Measurements from ENCODE around the gene CFAP77. TPM values are rescaled to one million over a fixed set of nuclear protein-coding genes. Genes with fewer than 3 reads are reported as not detected.
A peak's percentile ranks its signal among the peaks of the same experiment; 100 is the strongest.

CFAP77 gene
- total and polyA plus RNA-seq, 2 of the 8 experiments (the other 6 are each of a cell fraction or from before 2014, with no cell fraction given), result 0.63 to 0.97 TPM

GRCh38 chr9:132507670-132508469 lies 97.9 kb downstream of the CFAP77 start (continued):
- TF ChIP-seq, protein P1, sequence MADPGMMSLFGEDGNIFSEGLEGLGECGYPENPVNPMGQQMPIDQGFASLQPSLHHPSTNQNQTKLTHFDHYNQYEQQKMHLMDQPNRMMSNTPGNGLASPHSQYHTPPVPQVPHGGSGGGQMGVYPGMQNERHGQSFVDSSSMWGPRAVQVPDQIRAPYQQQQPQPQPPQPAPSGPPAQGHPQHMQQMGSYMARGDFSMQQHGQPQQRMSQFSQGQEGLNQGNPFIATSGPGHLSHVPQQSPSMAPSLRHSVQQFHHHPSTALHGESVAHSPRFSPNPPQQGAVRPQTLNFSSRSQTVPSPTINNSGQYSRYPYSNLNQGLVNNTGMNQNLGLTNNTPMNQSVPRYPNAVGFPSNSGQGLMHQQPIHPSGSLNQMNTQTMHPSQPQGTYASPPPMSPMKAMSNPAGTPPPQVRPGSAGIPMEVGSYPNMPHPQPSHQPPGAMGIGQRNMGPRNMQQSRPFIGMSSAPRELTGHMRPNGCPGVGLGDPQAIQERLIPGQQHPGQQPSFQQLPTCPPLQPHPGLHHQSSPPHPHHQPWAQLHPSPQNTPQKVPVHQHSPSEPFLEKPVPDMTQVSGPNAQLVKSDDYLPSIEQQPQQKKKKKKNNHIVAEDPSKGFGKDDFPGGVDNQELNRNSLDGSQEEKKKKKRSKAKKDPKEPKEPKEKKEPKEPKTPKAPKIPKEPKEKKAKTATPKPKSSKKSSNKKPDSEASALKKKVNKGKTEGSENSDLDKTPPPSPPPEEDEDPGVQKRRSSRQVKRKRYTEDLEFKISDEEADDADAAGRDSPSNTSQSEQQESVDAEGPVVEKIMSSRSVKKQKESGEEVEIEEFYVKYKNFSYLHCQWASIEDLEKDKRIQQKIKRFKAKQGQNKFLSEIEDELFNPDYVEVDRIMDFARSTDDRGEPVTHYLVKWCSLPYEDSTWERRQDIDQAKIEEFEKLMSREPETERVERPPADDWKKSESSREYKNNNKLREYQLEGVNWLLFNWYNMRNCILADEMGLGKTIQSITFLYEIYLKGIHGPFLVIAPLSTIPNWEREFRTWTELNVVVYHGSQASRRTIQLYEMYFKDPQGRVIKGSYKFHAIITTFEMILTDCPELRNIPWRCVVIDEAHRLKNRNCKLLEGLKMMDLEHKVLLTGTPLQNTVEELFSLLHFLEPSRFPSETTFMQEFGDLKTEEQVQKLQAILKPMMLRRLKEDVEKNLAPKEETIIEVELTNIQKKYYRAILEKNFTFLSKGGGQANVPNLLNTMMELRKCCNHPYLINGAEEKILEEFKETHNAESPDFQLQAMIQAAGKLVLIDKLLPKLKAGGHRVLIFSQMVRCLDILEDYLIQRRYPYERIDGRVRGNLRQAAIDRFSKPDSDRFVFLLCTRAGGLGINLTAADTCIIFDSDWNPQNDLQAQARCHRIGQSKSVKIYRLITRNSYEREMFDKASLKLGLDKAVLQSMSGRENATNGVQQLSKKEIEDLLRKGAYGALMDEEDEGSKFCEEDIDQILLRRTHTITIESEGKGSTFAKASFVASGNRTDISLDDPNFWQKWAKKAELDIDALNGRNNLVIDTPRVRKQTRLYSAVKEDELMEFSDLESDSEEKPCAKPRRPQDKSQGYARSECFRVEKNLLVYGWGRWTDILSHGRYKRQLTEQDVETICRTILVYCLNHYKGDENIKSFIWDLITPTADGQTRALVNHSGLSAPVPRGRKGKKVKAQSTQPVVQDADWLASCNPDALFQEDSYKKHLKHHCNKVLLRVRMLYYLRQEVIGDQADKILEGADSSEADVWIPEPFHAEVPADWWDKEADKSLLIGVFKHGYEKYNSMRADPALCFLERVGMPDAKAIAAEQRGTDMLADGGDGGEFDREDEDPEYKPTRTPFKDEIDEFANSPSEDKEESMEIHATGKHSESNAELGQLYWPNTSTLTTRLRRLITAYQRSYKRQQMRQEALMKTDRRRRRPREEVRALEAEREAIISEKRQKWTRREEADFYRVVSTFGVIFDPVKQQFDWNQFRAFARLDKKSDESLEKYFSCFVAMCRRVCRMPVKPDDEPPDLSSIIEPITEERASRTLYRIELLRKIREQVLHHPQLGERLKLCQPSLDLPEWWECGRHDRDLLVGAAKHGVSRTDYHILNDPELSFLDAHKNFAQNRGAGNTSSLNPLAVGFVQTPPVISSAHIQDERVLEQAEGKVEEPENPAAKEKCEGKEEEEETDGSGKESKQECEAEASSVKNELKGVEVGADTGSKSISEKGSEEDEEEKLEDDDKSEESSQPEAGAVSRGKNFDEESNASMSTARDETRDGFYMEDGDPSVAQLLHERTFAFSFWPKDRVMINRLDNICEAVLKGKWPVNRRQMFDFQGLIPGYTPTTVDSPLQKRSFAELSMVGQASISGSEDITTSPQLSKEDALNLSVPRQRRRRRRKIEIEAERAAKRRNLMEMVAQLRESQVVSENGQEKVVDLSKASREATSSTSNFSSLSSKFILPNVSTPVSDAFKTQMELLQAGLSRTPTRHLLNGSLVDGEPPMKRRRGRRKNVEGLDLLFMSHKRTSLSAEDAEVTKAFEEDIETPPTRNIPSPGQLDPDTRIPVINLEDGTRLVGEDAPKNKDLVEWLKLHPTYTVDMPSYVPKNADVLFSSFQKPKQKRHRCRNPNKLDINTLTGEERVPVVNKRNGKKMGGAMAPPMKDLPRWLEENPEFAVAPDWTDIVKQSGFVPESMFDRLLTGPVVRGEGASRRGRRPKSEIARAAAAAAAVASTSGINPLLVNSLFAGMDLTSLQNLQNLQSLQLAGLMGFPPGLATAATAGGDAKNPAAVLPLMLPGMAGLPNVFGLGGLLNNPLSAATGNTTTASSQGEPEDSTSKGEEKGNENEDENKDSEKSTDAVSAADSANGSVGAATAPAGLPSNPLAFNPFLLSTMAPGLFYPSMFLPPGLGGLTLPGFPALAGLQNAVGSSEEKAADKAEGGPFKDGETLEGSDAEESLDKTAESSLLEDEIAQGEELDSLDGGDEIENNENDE (IDR thresholded peaks at IDR 0.05; ENCODE audit: insufficient replicate concordance, low read length), result no peak
- TF ChIP-seq HDAC2 (IDR thresholded peaks at IDR 0.05; ENCODE audit: borderline replicate concordance in 1 of 2, low read depth in 2 of 2, low read length in 2 of 2) (no peak), POLR2A (IDR thresholded peaks at IDR 0.05; ENCODE audit: control extremely low read depth in 1 of 2, low read depth in 2 of 2, low read length in 2 of 2) (no peak), GABPA (IDR thresholded peaks at IDR 0.05; ENCODE audit: borderline replicate concordance, insufficient read depth, low read length) (peak; percentile 21; the same call in 1 of the 2 replicates), CHD1 (IDR thresholded peaks at IDR 0.05; ENCODE audit: low read depth, low read length) (no peak)
- TF ChIP-seq, protein P2, sequence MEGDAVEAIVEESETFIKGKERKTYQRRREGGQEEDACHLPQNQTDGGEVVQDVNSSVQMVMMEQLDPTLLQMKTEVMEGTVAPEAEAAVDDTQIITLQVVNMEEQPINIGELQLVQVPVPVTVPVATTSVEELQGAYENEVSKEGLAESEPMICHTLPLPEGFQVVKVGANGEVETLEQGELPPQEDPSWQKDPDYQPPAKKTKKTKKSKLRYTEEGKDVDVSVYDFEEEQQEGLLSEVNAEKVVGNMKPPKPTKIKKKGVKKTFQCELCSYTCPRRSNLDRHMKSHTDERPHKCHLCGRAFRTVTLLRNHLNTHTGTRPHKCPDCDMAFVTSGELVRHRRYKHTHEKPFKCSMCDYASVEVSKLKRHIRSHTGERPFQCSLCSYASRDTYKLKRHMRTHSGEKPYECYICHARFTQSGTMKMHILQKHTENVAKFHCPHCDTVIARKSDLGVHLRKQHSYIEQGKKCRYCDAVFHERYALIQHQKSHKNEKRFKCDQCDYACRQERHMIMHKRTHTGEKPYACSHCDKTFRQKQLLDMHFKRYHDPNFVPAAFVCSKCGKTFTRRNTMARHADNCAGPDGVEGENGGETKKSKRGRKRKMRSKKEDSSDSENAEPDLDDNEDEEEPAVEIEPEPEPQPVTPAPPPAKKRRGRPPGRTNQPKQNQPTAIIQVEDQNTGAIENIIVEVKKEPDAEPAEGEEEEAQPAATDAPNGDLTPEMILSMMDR (IDR thresholded peaks at IDR 0.05; ENCODE audit: control extremely low read depth in 1 of 3, insufficient read depth in 1 of 3, low read depth in 1 of 3, low read length in 3 of 3), result peak; percentile 80 to 89 (median 87)

Data from H1 (cell line).